Mucosa of gallbladder (tissue), 1 donor: ENCODE measurements around the gene NR2C2. TPM values are rescaled to one million over a fixed set of nuclear protein-coding genes. Genes with fewer than 3 reads are reported as not detected.

Source experiments
- DNase-seq: peaks from one replicate; pipeline ENCODE4 v3.0.0-alpha.2; 2020; ENCODE audit warnings: low spot score
- total RNA-seq: library from RNA; stranded (reverse); gene quantifications from one replicate; pipeline ENCODE4 v1.2.1, GENCODE V29; 2021
- donor health status: DM: no; HTN: no; CAD: no.

The NR2C2 gene
- total RNA-seq, 1 donor from 2014 or later, result 52.6 TPM

DNA sequence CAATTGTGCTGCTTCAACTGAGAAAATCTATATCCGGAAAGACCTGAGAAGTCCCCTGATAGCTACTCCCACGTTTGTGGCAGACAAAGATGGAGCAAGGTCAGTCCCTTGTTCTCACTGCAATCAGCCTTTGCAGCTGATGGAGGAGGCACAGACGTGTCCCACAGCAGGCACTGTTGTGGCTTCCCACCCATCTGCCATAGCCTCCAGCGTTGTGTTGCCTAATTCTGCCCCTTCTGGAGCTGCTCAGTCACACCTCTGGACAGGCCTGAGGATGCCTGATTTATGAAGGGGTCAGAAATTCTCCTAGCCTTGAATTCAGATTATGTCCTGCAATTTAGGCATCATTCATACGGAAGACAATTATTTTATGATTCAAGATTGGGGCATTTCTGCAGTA lies 75.9 kb downstream of the NR2C2 start:
- DNase-seq, result no peak

GRCh38 chr3:15023719-15024118 lies 76.3 kb downstream of the NR2C2 start:
- no peak for DNase-seq

DNA sequence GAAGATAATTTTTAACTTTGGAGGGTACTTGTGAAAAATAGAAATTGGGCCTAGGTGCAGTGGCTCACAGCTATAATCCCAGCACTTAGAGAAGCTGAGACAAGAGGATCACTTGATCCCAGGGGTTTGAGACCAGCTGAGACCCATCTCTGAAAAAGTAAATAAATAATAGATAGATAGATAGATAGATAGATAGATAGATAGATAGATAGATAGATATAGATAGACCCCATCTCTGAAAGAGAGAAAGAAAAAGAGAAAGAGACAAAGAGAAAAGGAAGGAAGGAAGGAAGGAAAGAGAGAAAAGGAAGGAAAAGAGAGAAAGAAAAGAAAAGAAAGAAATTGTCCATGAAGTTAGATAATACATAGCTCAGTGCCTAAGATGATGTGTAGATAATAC lies 82.2 kb downstream of the NR2C2 start:
- DNase-seq, result no peak

DNA sequence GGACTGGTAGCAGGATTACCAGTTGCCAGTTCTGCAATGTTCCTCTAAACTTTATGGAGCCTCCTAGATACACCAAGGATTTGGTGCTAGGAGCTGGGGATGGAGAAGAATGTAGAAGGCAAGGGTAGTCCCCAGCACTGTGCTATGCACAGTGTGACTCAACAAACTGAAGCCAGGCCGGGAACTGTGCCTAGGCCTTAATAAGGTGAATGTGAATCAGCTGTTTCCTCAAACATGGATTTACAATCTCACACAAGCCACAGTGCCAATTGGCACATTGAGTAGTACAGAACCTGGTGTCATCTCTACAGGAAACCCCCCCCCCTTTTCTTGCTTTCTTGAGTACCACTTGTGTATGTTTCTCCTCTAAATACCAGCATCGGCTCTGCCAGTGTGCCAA lies 85.3 kb downstream of the NR2C2 start:
- DNase-seq, result no peak

- DNase-seq, result no peak
Observed at GRCh38 chr3:15033103-15033502, 85.7 kb downstream of the NR2C2 start.

DNA sequence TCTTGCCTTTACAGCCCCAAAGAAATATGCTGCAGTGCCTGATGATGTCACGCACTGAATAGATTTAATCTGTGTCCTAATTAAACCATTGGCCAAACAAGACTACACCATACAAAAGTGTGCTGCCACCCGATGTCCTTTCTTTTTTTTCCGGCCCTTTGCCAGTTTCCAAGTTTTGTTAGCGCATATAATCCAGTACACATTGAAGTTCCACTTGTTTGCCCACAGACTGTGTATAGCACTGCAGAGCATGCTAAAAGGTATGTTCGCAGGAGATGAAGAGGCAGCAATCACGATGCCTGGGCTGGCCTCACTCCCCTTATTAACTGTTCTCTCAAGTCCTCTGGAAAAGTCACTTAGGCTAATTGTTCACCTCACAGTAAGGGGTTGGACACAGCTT lies 90.9 kb downstream of the NR2C2 start:
- DNase-seq, result no peak

GRCh38 chr3:15040844-15041243 lies 93.5 kb downstream of the NR2C2 start:
- DNase-seq, result no peak

DNA sequence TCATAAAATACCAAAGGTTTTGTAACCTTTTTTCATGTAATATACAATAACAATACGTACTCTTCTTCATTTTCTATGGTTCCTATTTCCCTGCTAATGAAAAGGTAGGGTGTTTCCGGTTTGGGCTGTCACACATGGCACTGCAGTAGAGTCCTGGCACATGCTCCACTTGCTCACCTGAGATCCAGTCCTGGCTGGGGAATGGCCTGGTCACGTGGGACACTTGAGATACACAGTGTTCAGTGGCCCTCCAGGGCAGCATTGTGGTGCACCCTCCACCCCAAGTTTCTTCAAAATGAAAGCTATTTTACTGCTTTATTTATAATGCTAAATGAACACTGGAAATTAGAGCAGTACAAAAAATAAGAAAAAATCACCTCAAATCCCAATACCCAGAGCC lies 94.6 kb downstream of the NR2C2 start:
- DNase-seq, result no peak

DNA sequence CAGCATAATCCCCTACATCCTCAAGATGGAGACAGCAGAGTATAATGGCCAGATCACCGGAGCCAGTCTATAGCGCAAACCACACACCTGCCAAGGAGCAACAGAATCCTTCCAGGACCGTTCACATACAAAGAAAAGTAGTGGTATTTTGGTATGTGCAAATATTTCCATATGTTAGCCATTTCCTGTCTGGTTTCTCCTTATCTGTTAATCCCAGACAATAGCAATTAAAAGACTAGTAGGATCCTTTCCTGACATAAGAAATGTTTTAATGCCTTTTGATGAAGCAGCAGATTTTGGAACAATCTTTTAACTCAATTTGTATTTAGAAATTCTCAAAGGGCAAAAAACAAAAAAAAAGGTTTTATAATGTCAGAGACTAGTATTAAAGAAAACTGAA lies 95.6 kb downstream of the NR2C2 start:
- DNase-seq, result no peak

GRCh38 chr3:15043408-15044171 lies 96.2 kb downstream of the NR2C2 start:
- DNase-seq, result no peak

- no peak for DNase-seq
Observed at GRCh38 chr3:15044326-15044725, 96.9 kb downstream of the NR2C2 start.

DNA sequence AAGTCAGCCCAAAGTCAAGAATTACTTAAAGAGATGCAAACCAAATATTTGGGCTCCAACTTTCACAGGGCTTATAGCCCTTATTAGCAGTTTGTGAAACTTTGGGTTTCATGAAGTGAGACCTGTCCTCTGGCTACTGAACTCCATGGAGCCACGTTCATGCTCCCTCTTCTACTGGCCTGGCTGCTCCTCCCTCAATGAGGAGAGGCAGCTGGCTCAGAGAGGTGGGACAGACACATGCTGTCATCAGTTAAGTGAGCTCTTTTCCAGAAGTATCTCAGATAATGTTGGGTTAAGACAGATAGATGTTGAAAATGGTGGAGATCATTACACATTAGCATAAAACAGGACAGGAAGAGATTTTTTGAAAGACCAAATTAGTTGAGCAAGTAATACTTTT lies 98.3 kb downstream of the NR2C2 start:
- DNase-seq, result no peak

- DNase-seq, result no peak
Observed at GRCh38 chr3:15049584-15049983, 102.2 kb downstream of the NR2C2 start.

DNA sequence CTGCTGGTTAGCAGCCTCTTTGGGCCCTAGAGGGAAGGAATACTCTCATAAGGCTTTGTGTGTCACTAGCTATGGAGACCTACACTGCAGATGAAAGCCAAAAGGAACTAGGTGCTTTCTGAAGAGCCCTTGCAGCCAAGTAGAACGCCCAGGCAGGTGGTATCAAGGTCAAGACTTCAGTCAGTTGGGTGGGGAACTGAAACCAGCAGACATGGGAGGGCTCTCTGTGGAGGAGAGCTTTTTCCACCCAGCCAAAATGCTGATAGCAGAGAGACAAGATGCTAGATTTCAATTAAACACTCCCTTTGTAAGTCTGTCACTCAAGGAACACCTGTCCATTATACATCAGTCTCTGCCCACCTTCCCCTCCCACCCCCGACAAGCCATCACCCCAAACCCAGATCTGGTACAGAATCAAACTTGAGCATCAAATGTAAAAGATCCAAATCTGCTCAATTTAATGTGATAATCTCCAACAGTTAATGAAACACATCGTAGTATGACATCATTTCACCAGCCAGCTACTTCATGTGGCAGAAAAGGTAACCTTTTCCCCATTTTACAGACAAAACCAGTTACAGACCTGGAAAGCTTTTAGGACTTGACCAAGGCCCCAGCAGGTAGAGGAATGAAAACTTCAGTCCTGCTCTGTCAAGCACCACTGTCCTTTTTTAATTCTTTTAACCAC lies 103.2 kb downstream of the NR2C2 start:
- no peak for DNase-seq

GRCh38 chr3:15051531-15051930 lies 104.1 kb downstream of the NR2C2 start:
- DNase-seq, result no peak

- no peak for DNase-seq
Observed at GRCh38 chr3:15052335-15053242, 105.2 kb downstream of the NR2C2 start.

DNA sequence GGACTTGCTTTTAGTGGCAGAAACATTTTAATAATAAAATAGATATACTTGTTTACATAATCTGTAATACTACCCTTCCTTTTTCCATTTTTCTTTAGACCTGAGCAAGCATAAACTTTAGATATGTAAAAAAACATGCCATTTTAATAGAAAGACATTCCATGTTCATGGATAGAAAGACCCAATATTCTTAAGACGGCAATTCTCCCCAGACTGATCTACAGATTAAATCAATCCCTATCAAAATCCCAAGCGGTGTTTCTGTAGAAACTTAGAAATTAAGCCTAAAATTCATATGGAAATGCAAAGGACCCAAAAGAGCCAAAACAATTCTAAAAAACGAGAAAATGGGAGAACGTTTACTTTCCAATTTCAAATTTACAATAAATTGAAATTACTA lies 106.2 kb downstream of the NR2C2 start:
- no peak for DNase-seq

DNA sequence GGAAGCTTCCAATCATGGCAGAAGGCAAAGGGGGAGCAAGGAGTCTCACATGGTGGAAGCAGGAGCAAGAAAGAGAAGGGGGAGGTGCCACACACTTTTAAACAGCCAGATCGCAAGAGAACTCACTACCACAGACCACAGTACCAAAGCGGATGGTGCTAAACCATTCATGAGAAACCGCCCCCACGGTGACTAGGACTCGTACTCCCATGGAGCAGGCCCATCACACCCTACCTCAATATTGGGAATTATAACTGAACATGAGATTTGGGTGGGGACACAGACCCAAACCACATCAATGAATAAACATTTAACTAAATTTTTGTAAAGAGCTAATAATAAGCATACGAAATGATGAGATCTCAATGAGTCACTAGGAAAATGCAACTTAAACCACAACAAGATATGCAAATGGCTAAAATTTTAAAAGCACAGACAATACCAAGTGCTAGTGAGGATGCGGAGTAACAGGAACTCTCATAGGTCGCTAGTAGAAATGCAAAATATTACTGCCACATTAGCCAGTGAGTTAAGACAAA lies 107.7 kb downstream of the NR2C2 start:
- no peak for DNase-seq

DNA sequence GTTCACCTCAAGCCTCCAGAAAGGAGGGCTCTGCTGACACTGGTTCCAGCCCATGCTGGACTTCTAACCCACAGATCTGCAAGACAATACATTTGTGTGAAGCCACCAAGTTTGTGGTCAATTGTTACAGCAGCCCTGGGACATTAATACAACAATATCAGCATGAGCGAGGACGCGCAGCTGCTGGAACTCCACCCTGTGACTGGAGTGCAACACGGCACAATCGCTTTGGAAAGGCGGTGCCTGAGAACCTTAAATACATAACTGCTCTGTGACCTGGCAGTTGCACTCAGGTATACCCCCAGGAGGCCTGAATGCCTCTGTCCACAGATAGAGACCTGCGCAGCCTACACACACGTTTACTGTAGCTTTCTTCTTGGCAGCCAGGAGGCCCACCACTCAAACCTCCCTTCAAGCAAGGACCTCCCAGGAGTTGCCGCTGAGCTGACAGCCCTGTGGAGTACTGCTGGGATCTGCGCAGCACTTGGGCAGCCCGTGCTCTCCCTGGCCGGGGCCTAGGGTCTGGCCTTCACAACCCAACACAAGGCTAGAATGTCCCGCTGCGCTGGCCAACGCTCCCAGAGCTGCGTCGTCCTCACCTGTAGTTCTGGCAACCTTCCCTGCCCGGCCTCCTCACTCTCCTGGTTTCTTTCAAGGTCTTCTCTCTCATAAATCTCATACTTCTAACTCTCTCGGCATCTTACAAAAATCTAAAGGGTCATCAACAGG lies 109.5 kb downstream of the NR2C2 start:
- DNase-seq, result no peak

DNA sequence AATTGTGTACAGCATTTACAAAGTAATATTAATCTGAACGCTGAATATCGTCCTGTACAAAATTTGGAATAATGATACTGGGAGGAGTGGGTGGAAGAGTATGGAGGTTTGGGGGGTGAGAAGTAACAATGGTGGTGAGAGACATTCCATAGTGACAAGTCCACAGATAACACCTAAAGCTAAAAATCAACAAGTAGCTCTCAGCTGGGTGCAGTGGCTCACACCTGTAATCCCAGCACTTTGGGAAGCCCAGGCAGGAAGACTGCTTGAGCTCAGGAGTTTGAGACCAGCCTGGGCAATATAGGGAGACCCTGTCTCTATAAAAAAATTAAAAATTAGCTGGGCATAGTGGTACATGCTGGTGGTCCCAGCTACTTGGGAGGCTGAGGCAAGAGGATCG lies 112.6 kb downstream of the NR2C2 start:
- DNase-seq, result no peak

DNA sequence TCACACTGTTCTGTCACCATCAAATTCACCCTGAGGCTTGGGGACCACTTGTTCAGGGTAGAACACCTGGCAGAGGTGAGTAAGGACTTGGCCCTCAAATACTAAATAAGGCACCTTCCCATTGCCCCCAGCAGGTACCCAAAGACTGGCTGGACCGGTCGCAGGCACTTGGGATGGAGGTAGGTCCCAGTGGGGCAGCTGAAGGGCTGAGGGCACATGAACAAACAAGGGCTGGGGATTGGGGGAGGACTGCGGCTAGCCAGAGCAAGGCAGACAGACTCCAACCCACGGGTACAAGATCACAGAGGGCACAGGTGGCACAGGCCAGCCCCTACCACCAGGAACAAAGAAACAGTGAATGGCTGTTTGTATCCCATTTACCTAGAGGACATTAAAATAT lies 115.9 kb downstream of the NR2C2 start:
- no peak for DNase-seq
